Measurements from ENCODE around the gene PNPLA5. TPM values are rescaled to one million over a fixed set of nuclear protein-coding genes. Genes with fewer than 3 reads are reported as not detected.

Gene PNPLA5
- not detected for total RNA-seq
- total RNA-seq (2013) = not detected

DNA sequence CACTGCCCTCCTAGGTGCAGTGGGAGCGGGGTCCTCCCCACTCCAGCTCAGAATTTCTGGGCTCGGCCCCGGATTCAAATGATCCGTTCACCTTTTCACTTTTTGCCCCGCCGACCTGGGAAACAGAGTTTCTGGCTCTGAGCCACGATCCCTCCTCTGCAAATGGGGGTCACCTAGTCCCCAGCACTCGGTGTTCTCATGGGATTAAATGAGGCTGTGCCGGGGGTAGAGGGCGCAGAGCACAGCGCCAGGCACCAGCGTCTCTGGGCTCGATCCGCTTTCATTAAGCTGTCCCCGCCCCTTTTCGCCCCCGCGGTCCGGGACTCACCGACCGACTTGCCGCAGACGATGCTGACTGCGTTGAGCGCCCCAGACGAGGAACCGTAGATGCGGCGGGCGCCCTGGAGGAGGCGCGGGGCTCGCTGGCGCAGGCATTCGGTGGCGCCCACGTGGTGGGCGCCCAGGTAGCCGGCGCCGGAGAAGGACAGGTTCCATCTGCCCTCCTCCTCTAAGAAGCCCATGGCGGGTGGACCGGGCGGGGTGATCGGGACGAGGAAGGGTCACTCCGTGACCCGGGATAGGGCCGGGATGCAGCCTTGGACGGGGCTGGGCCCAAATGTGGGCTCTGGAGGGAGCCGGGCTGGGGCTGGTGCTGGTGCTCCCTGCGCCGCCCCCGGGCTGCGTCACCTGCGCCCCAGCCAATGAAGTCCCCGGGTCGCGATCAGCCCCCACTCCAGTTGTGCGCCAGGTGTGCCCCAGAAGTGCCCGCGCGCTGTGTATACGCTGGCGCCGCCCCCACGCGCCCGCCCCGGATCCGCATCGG is at the start of gene PNPLA5:
PNPLA5 (minus strand) TSS at position 654 of the 823 bp plus-strand sequence; CDS start at position 521, 133 bp downstream.
- no peak for DNase-seq

GRCh38 chr22:43941449-43941848 is 49.6 kb upstream of the PNPLA5 start:
- no peaks in the 10 kb centered on the region for H3K9me3 ChIP-seq (ENCODE audit: control insufficient read depth, insufficient read depth, low read length)
- no peaks in the 10 kb centered on the region for H3K4me1 Mint-ChIP-seq
- H3K36me3 ChIP-seq (ENCODE audit: control insufficient read depth, insufficient read depth, low read length) = no peaks in the 10 kb centered on the region
- no peaks in the 10 kb centered on the region for H3K4me1 ChIP-seq (ENCODE audit: control insufficient read depth, insufficient read depth, low read length)
- no peaks in the 10 kb centered on the region for H3K9me3 Mint-ChIP-seq
- DNase-seq = no peak
- 87% methylated on average over 6 of the region's 6 CpGs for WGBS (ENCODE audit: insufficient coverage)
- H3K36me3 Mint-ChIP-seq = no peaks in the 10 kb centered on the region
- H3K27ac Mint-ChIP-seq = no peak overlapping the region
- no peak overlapping the region for H3K4me3 ChIP-seq (ENCODE audit: low read length)
- H3K27ac ChIP-seq (ENCODE audit: low read length) = no peak overlapping the region
- intact Hi-C loops (cut with micrococcal nuclease) = no loop called here
- ATAC-seq = no peak
- H3K27me3 Mint-ChIP-seq (ENCODE audit: low read depth in 2 of 2) = peaks cover 12 to 13% of the 10 kb centered on the region in 2 donors
- H3K4me3 Mint-ChIP-seq = no peak overlapping the region
- no peaks in the 10 kb centered on the region for H3K27me3 ChIP-seq (ENCODE audit: control insufficient read depth, insufficient read depth, low read length)
- TF ChIP-seq, protein P1, sequence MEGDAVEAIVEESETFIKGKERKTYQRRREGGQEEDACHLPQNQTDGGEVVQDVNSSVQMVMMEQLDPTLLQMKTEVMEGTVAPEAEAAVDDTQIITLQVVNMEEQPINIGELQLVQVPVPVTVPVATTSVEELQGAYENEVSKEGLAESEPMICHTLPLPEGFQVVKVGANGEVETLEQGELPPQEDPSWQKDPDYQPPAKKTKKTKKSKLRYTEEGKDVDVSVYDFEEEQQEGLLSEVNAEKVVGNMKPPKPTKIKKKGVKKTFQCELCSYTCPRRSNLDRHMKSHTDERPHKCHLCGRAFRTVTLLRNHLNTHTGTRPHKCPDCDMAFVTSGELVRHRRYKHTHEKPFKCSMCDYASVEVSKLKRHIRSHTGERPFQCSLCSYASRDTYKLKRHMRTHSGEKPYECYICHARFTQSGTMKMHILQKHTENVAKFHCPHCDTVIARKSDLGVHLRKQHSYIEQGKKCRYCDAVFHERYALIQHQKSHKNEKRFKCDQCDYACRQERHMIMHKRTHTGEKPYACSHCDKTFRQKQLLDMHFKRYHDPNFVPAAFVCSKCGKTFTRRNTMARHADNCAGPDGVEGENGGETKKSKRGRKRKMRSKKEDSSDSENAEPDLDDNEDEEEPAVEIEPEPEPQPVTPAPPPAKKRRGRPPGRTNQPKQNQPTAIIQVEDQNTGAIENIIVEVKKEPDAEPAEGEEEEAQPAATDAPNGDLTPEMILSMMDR (IDR thresholded peaks at IDR 0.05) = no peak

More for the DNA sequence above, at the start of gene PNPLA5:
- no peak within 1 kb of the TSS for H3K4me3 Mint-ChIP-seq
- no peaks in the 10 kb centered on the region for H3K9me3 Mint-ChIP-seq
- Histone ChIP-seq H3K27me3 (ENCODE audit: control insufficient read depth, insufficient read depth, low read length) (peaks cover 6% of the 10 kb centered on the region), H3K27ac (ENCODE audit: low read length) (no peak within 1 kb of the TSS), H3K36me3 (ENCODE audit: control insufficient read depth, insufficient read depth, low read length) (no peaks in the 10 kb centered on the region), H3K9me3 (ENCODE audit: control insufficient read depth, insufficient read depth, low read length) (no peaks in the 10 kb centered on the region), H3K4me3 (ENCODE audit: low read length) (no peak within 1 kb of the TSS), H3K4me1 (ENCODE audit: control insufficient read depth, insufficient read depth, low read length) (peaks cover 3% of the 10 kb centered on the region)
- ATAC-seq = no peak
- H3K4me1 Mint-ChIP-seq = no peaks in the 10 kb centered on the region
- 4% methylated on average over 72 of the region's 72 CpGs for WGBS (ENCODE audit: insufficient coverage)
- peaks cover 27% of the 10 kb centered on the region in 2 donors for H3K27me3 Mint-ChIP-seq (ENCODE audit: low read depth in 2 of 2)
- no peaks in the 10 kb centered on the region for H3K36me3 Mint-ChIP-seq
- TF ChIP-seq, protein P1 (IDR thresholded peaks at IDR 0.05) = no peak
- intact Hi-C loops (cut with micrococcal nuclease) = no loop called here
- H3K27ac Mint-ChIP-seq = no peak within 1 kb of the TSS

DNA sequence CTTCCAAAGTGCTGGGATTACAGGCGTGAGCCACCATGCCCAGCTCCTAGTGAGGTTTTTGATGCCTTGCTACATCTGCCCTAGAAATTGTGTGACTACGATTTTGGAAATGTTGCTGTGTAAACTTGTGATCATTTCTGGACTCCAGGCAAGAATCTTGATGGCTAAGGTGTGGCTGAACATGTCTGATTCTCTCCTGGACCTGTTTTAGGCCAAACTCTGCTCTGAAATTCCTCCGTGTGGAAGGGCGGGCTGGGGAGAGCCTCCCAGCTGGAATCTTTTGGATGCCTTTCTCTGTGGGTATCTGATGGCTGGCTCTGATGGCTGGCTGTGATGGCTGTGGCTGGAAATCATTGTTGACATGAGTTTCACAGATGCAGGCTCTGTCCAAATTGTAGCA is 40.0 kb upstream of the PNPLA5 start:
- intact Hi-C loops (cut with micrococcal nuclease) = no loop called here
- Mint-ChIP-seq H3K4me3 (no peak overlapping the region), H3K27me3 (ENCODE audit: low read depth in 2 of 2) (peaks cover 12 to 19% of the 10 kb centered on the region in 2 donors), H3K4me1 (no peaks in the 10 kb centered on the region), H3K9me3 (no peaks in the 10 kb centered on the region), H3K36me3 (no peaks in the 10 kb centered on the region), H3K27ac (no peak overlapping the region)
- TF ChIP-seq, protein P1 (IDR thresholded peaks at IDR 0.05) = no peak
- Histone ChIP-seq H3K9me3 (ENCODE audit: control insufficient read depth, insufficient read depth, low read length) (no peaks in the 10 kb centered on the region), H3K4me3 (ENCODE audit: low read length) (no peak overlapping the region), H3K27ac (ENCODE audit: low read length) (no peak overlapping the region), H3K27me3 (ENCODE audit: control insufficient read depth, insufficient read depth, low read length) (no peaks in the 10 kb centered on the region), H3K4me1 (ENCODE audit: control insufficient read depth, insufficient read depth, low read length) (no peaks in the 10 kb centered on the region), H3K36me3 (ENCODE audit: control insufficient read depth, insufficient read depth, low read length) (no peaks in the 10 kb centered on the region)
- ATAC-seq = no peak
- WGBS (ENCODE audit: insufficient coverage) = 82% methylated on average over 4 of the region's 4 CpGs
- DNase-seq = no peak
